GM23248 (cell line): Measurements from ENCODE around the gene MTUS2. TPM values are rescaled to one million over a fixed set of nuclear protein-coding genes. Genes with fewer than 3 reads are reported as not detected.

Experiments used
- DNase-seq: peaks from one replicate; pipeline ENCODE4 v3.0.0-alpha.2; 2015
- H2AFZ ChIP-seq: fragments of 200-600 bp; sonication (generic); 2 replicates; pipeline ENCODE4 v1.6.1; 2016; ENCODE audit warnings: antibody characterized with exemption
- H3F3A ChIP-seq: fragments of 200-600 bp; sonication (generic); 2 replicates; pipeline ENCODE4 v1.6.1; 2016; ENCODE audit warnings: mild to moderate bottlenecking, antibody characterized with exemption, mixed run types; ENCODE audit not compliant: insufficient read depth
- H3K27ac ChIP-seq: fragments of 200-600 bp; sonication (generic); 2 replicates; pipeline ENCODE4 v1.5.1; 2016; ENCODE audit warnings: mild to moderate bottlenecking
- H3K27me3 ChIP-seq: fragments of 200-600 bp; sonication (generic); replicated peaks from 2 replicates; pipeline ENCODE4 v1.6.1; 2016; ENCODE audit warnings: mild to moderate bottlenecking; ENCODE audit not compliant: insufficient read depth
- H3K36me3 ChIP-seq: fragments of 200-600 bp; sonication (generic); 2 replicates; pipeline ENCODE4 v1.6.1; 2016; ENCODE audit warnings: low read depth, mild to moderate bottlenecking
- H3K4me1 ChIP-seq: fragments of 200-600 bp; sonication (generic); 2 replicates; pipeline ENCODE4 v1.6.1; 2016; ENCODE audit warnings: mild to moderate bottlenecking; ENCODE audit not compliant: insufficient read depth
- H3K4me2 ChIP-seq: fragments of 200-600 bp; sonication (generic); one replicate; pipeline ENCODE4 v1.6.1; 2016; ENCODE audit warnings: mild to moderate bottlenecking; ENCODE audit not compliant: unreplicated experiment
- H3K4me3 ChIP-seq: fragments of 200-600 bp; sonication (generic); 2 replicates; pipeline ENCODE4 v1.5.1; 2016; ENCODE audit warnings: mild to moderate bottlenecking
- H3K79me2 ChIP-seq: fragments of 200-600 bp; sonication (generic); 2 replicates; pipeline ENCODE4 v1.6.1; 2016; ENCODE audit warnings: mild to moderate bottlenecking; ENCODE audit not compliant: insufficient read depth
- H3K9ac ChIP-seq: fragments of 200-600 bp; sonication (generic); 2 replicates; pipeline ENCODE4 v1.6.1; 2016; ENCODE audit warnings: mild to moderate bottlenecking
- H3K9me2 ChIP-seq: fragments of 200-600 bp; sonication (generic); 2 replicates; pipeline ENCODE4 v1.6.1; 2016; ENCODE audit warnings: mixed run types, mild to moderate bottlenecking, moderate library complexity; ENCODE audit not compliant: insufficient read depth
- H3K9me3 ChIP-seq: fragments of 200-600 bp; sonication (generic); one replicate; pipeline ENCODE4 v1.6.1; 2017; ENCODE audit warnings: low read depth
- H4K20me1 ChIP-seq: fragments of 200-600 bp; sonication (generic); 2 replicates; pipeline ENCODE4 v1.6.0; 2016; ENCODE audit not compliant: insufficient read depth
- EZH2 ChIP-seq: fragments of 200-600 bp; sonication (generic); IDR thresholded peaks from 2 replicates; pipeline ENCODE4 v1.6.1; 2018; ENCODE audit warnings: antibody characterized with exemption, mild to moderate bottlenecking; ENCODE audit not compliant: insufficient read depth, poor library complexity, severe bottlenecking
- EZH2phosphoT487 ChIP-seq: fragments of 200-600 bp; sonication (generic); IDR thresholded peaks from 2 replicates; pipeline ENCODE4 v1.6.1; 2018; ENCODE audit warnings: antibody characterized with exemption, moderate library complexity, mild to moderate bottlenecking, low read depth; ENCODE audit not compliant: insufficient read depth
- WGBS, 2 experiments: methylation state at CpG; one replicate each; pipeline ENCODE4 v1.1.6; 2015 to 2017; ENCODE audit warnings: low lambda C conversion rate in 2 of 2, low coverage in 1 of 2; ENCODE audit errors: missing lambda C conversion rate in 2 of 2; 5-methylcytosine and 5-hydroxymethylcytosine counted together
- in situ Hi-C: fragments of 300-500 bp; cut with MboI; formaldehyde crosslinking; loops from 2 replicates; pipeline ENCODE4 v1.15.0; 2020
- polyA plus RNA-seq: library from polyadenylated mRNA; unstranded; fragments of >200 nt; fragmentation: Nextera tagmentation; extraction: Ambion mirVana; gene quantifications from 2 replicates; pipeline ENCODE4 v1.2.1, GENCODE V29; 2016
- total RNA-seq: library from RNA; depleted of rRNA; stranded (reverse); fragments of >200 nt; shearing (Covaris generic); gene quantifications from 2 replicates; pipeline ENCODE4 v1.2.3, GENCODE V29; 2014

Gene MTUS2
- total and polyA plus RNA-seq, 2 experiments from 2014 or later, result 0.43 to 0.74 TPM

- Histone ChIP-seq H3K4me2 (no peak overlapping the region), H3K9ac (peak overlapping the region; percentile 56), H3K4me1 (peaks cover 65% of the 10 kb centered on the region), H3F3A (peaks cover 52% of the 10 kb centered on the region), H3K27ac (peak overlapping the region; percentile 73), H3K36me3 (peaks cover 31% of the 10 kb centered on the region; the same call in 1 of the 2 replicates), H2AFZ (no peak overlapping the region), H4K20me1 (no peaks in the 10 kb centered on the region), H3K9me3 (no peaks in the 10 kb centered on the region), H3K79me2 (peaks cover 41% of the 10 kb centered on the region), H3K9me2 (no peaks in the 10 kb centered on the region), H3K27me3 (no peaks in the 10 kb centered on the region), H3K4me3 (no peak overlapping the region)
- in situ Hi-C loops, result loop anchor here (10.0 kb wide), 2 partner anchors 195 to 605 kb away; no protein-coding TSS in a partner anchor
- TF ChIP-seq EZH2, result no peak
- no peak for TF ChIP-seq EZH2phosphoT487
- WGBS, 2 experiments, result 68 to 70% methylated on average over 14 of the region's 14 CpGs
- DNase-seq, result peak; percentile 88
These were observed 690.0 kb downstream of the MTUS2 start for GRCh38 chr13:29509999-29510589.

- in situ Hi-C loops, result loop anchor here (10.0 kb wide), 2 partner anchors 194 to 604 kb away; no protein-coding TSS in a partner anchor
- Histone ChIP-seq H3K27me3 (no peaks in the 10 kb centered on the region), H2AFZ (no peak overlapping the region), H3K79me2 (peaks cover 46% of the 10 kb centered on the region), H3K4me2 (no peak overlapping the region), H3K4me3 (no peak overlapping the region), H3K27ac (peak overlapping the region; percentile 73), H3K9ac (peak overlapping the region; percentile 43), H3K4me1 (peaks cover 70% of the 10 kb centered on the region), H3F3A (peaks cover 52% of the 10 kb centered on the region), H3K9me2 (no peaks in the 10 kb centered on the region), H4K20me1 (no peaks in the 10 kb centered on the region), H3K9me3 (no peaks in the 10 kb centered on the region), H3K36me3 (peaks cover 33% of the 10 kb centered on the region; the same call in 1 of the 2 replicates)
- 86 to 91% methylated on average over 10 of the region's 10 CpGs for WGBS, 2 experiments
- TF ChIP-seq EZH2 (no peak), EZH2phosphoT487 (no peak)
- no peak for DNase-seq
These were observed 690.5 kb downstream of the MTUS2 start for GRCh38 chr13:29510651-29511084.

GRCh38 chr13:29511106-29511796 is 691.1 kb downstream of the MTUS2 start:
- peaks cover 72% of the 10 kb centered on the region for H3K4me1 ChIP-seq
- H3F3A ChIP-seq, result peaks cover 52% of the 10 kb centered on the region
- peaks cover 37% of the 10 kb centered on the region; the same call in 1 of the 2 replicates for H3K36me3 ChIP-seq
- in situ Hi-C loops, result loop anchor here (10.0 kb wide), 2 partner anchors 194 to 604 kb away; no protein-coding TSS in a partner anchor
- no peak overlapping the region for H2AFZ ChIP-seq
- no peaks in the 10 kb centered on the region for H3K9me3 ChIP-seq
- WGBS, 2 experiments, result 88 to 94% methylated on average over 12 of the region's 12 CpGs
- peak overlapping the region; percentile 56 for H3K9ac ChIP-seq
- no peaks in the 10 kb centered on the region for H3K27me3 ChIP-seq
- no peaks in the 10 kb centered on the region for H4K20me1 ChIP-seq
- no peak overlapping the region for H3K4me3 ChIP-seq
- TF ChIP-seq EZH2, result no peak
- no peak for TF ChIP-seq EZH2phosphoT487
- peak overlapping the region; percentile 17 for H3K4me2 ChIP-seq
- H3K9me2 ChIP-seq, result no peaks in the 10 kb centered on the region
- peaks cover 52% of the 10 kb centered on the region for H3K79me2 ChIP-seq
- peak overlapping the region; percentile 88 for H3K27ac ChIP-seq
- DNase-seq, result no peak

DNA sequence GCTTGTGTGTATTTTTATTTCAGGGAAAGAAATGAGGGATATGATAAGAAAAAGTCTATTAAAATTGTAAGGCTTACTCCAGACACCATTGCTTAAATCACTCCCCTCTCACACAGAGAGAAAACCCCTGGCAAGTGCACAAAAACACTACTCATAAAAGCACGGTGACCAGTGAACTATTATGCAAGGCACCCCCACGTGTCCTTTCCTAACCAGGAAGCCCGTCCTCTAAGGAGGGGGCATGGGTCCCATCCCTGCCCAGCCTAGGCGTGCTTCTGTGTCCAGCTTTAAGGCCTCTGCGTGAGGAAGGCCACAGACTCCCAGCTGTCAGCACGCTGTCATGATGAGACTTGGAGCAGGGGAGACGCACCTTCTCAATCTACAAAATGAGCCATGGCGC is 691.8 kb downstream of the MTUS2 start:
- in situ Hi-C loops, result loop anchor here (10.0 kb wide), 2 partner anchors 193 to 603 kb away; no protein-coding TSS in a partner anchor
- Histone ChIP-seq H3K9me2 (no peaks in the 10 kb centered on the region), H3K4me1 (peaks cover 72% of the 10 kb centered on the region), H3K9me3 (no peaks in the 10 kb centered on the region), H3K9ac (peak overlapping the region; percentile 56), H2AFZ (no peak overlapping the region), H3K79me2 (peaks cover 59% of the 10 kb centered on the region), H4K20me1 (no peaks in the 10 kb centered on the region), H3F3A (peaks cover 52% of the 10 kb centered on the region), H3K27ac (peak overlapping the region; percentile 88), H3K4me2 (peak overlapping the region; percentile 17), H3K36me3 (peaks cover 44% of the 10 kb centered on the region; the same call in 1 of the 2 replicates), H3K4me3 (no peak overlapping the region), H3K27me3 (no peaks in the 10 kb centered on the region)
- no peak for TF ChIP-seq EZH2phosphoT487
- TF ChIP-seq EZH2, result no peak
- peak; percentile 94 for DNase-seq
- 19 to 21% methylated on average over 8 of the region's 8 CpGs for WGBS, 2 experiments
